Activated CD8-positive, alpha-beta memory T cell treated with anti-CD3 and anti-CD28 coated beads, Interleukin-2, amount 50 U/mL, for 48 hours (primary cell): Measurements from ENCODE around the gene LIMS2.
A peak's percentile ranks its signal among the peaks of the same experiment; 100 is the strongest.

ENCODE experiments used
- DNase-seq: peaks from one replicate; pipeline ENCODE4 v3.0.0-alpha.2; 2020

LIMS2 gene

GRCh38 chr2:127644066-127645025, 31.0 kb downstream of the LIMS2 start:
- no peak for DNase-seq

GRCh38 chr2:127643439-127644065, 31.8 kb downstream of the LIMS2 start:
- no peak for DNase-seq

- DNase-seq = no peak
These were observed 32.5 kb downstream of the LIMS2 start for GRCh38 chr2:127642706-127643438.

GRCh38 chr2:127641846-127642507, 33.4 kb downstream of the LIMS2 start:
- DNase-seq = peak; percentile 70

- peak; percentile 60 for DNase-seq
These were observed 34.2 kb downstream of the LIMS2 start for GRCh38 chr2:127641133-127641532.

GRCh38 chr2:127640082-127641072, 35.0 kb downstream of the LIMS2 start:
- DNase-seq = peak; percentile 72

- DNase-seq = no peak
These were observed 36.2 kb downstream of the LIMS2 start for GRCh38 chr2:127639111-127639474.

GRCh38 chr2:127638361-127639110, 36.8 kb downstream of the LIMS2 start:
- DNase-seq = no peak

GRCh38 chr2:127637725-127638252, 37.5 kb downstream of the LIMS2 start:
- no peak for DNase-seq

- DNase-seq = no peak
These were observed 38.1 kb downstream of the LIMS2 start for GRCh38 chr2:127637236-127637630.

GRCh38 chr2:127636248-127637235, 38.8 kb downstream of the LIMS2 start:
- no peak for DNase-seq

- DNase-seq = no peak
These were observed 39.7 kb downstream of the LIMS2 start for GRCh38 chr2:127635380-127636237.

GRCh38 chr2:127634626-127635379, 40.5 kb downstream of the LIMS2 start:
- DNase-seq = no peak

GRCh38 chr2:127634066-127634617, 41.2 kb downstream of the LIMS2 start:
- no peak for DNase-seq

GRCh38 chr2:127633556-127634065, 41.7 kb downstream of the LIMS2 start:
- DNase-seq = no peak

GRCh38 chr2:127632592-127633489, 42.5 kb downstream of the LIMS2 start:
- no peak for DNase-seq
